AG04450 (cell line): ENCODE measurements around the gene PPT1. TPM values are rescaled to one million over a fixed set of nuclear protein-coding genes. Genes with fewer than 3 reads are reported as not detected.

Experiments
- CTCF ChIA-PET: fragments of 300-600, 350-600 bp; formaldehyde crosslinking; extraction: SDS; loops from one replicate; lab custom pipeline; 2022; ENCODE audit warnings: antibody characterized with exemption, inconsistent platforms; lab: Charles Lee
- POLR2A ChIA-PET: fragments of 350-600 bp; formaldehyde crosslinking; extraction: SDS; loops from one replicate; lab custom pipeline; 2021; ENCODE audit warnings: antibody characterized with exemption, inconsistent platforms; lab: Yijun Ruan, JAX
- DNase-seq: peaks from one replicate; pipeline ENCODE4 v3.0.0-alpha.2; 2011; ENCODE audit warnings: low read depth, low spot score
- H3K27ac ChIP-seq: one replicate; pipeline ENCODE4 v1.5.1; 2012; ENCODE audit warnings: low read depth, low read length, control low read depth
- H3K27me3 ChIP-seq: one replicate; pipeline ENCODE4 v1.6.0; 2012; ENCODE audit warnings: low read length; ENCODE audit not compliant: control insufficient read depth, insufficient read depth
- H3K4me3 ChIP-seq: 2 replicates; pipeline ENCODE4 v1.5.1; 2011; ENCODE audit warnings: mild to moderate bottlenecking, low read depth, low read length, control low read depth
- H3K9me3 ChIP-seq: 2 replicates; pipeline ENCODE4 v1.5.1; 2012; ENCODE audit warnings: low read length; ENCODE audit not compliant: control insufficient read depth, insufficient read depth
- CTCF ChIP-seq: IDR thresholded peaks from 2 replicates; pipeline ENCODE4 v1.5.1; 2011; ENCODE audit warnings: low read depth, low read length, control low read depth, inconsistent platforms
- polyA plus RNA-seq: library from polyadenylated mRNA; depleted of rRNA; stranded (reverse); fragments of >200 nt; gene quantifications from 2 replicates; pipeline ENCODE4 v1.2.3, GENCODE V29; 2011

The PPT1 gene
- polyA plus RNA-seq, 1 experiment = 44.2 TPM

GRCh38 chr1:40036574-40036973 lies 60.5 kb downstream of the PPT1 start:
- Histone ChIP-seq H3K9me3 (peaks cover 3% of the 10 kb centered on the region; the same call in 1 of the 2 replicates), H3K27ac (no peak overlapping the region), H3K4me3 (no peak overlapping the region), H3K27me3 (no peaks in the 10 kb centered on the region)
- DNase-seq = no peak
- TF ChIP-seq CTCF = no peak
- ChIA-PET CTCF (no interaction called here), POLR2A (no interaction called here)

- no peak overlapping the region for H3K27ac ChIP-seq
- ChIA-PET POLR2A (no interaction called here), CTCF (interaction anchor here (1.2 to 5.8 kb wide), 2 partner anchors 62 to 115 kb away, joined by 5 to 55 read pairs; no protein-coding TSS in a partner anchor)
- H3K27me3 ChIP-seq = no peaks in the 10 kb centered on the region
- no peak for TF ChIP-seq CTCF
- no peaks in the 10 kb centered on the region for H3K9me3 ChIP-seq
- H3K4me3 ChIP-seq = no peak overlapping the region
- DNase-seq = no peak
Observed at GRCh38 chr1:40034869-40035268, 62.2 kb downstream of the PPT1 start.

- TF ChIP-seq CTCF = peak; percentile 70
- H3K27ac ChIP-seq = no peak overlapping the region
- ChIA-PET POLR2A (interaction anchor here (0.6 kb wide), 1 partner anchor 183 kb away, joined by 3 read pairs; no protein-coding TSS in a partner anchor), CTCF (interaction anchor here (0.5 to 5.8 kb wide), 47 partner anchors 9 to 234 kb away, joined by 3 to 63 read pairs (median 5); partner anchors contain the start of gene MFSD2A)
- H3K9me3 ChIP-seq = no peaks in the 10 kb centered on the region
- H3K27me3 ChIP-seq = no peaks in the 10 kb centered on the region
- DNase-seq = no peak
- H3K4me3 ChIP-seq = no peak overlapping the region
Observed at GRCh38 chr1:40032240-40032891, 64.7 kb downstream of the PPT1 start.

GRCh38 chr1:40030528-40031135 lies 66.4 kb downstream of the PPT1 start:
- no peak for TF ChIP-seq CTCF
- Histone ChIP-seq H3K27me3 (no peaks in the 10 kb centered on the region), H3K9me3 (peaks cover 6% of the 10 kb centered on the region), H3K27ac (no peak overlapping the region), H3K4me3 (no peak overlapping the region)
- CTCF ChIA-PET = interaction anchor here (0.6 to 5.8 kb wide), 5 partner anchors 9 to 1728 kb away, joined by 3 to 55 read pairs (median 4); partner anchors contain the start of gene CAP1
- POLR2A ChIA-PET = interaction anchor here (0.6 to 1.1 kb wide), 2 partner anchors 11 to 219 kb away, joined by 3 to 4 read pairs; no protein-coding TSS in a partner anchor
- no peak for DNase-seq

- Histone ChIP-seq H3K27me3 (no peaks in the 10 kb centered on the region), H3K4me3 (no peak overlapping the region), H3K27ac (no peak overlapping the region), H3K9me3 (peaks cover 6% of the 10 kb centered on the region)
- no peak for DNase-seq
- POLR2A ChIA-PET = interaction anchor here (1.1 kb wide), 1 partner anchor 10 kb away, joined by 3 read pairs; no protein-coding TSS in a partner anchor
- CTCF ChIA-PET = interaction anchor here (0.7 to 5.8 kb wide), 3 partner anchors 10 to 110 kb away, joined by 3 to 55 read pairs (median 7); partner anchors contain the start of gene CAP1
- TF ChIP-seq CTCF = no peak
Observed at GRCh38 chr1:40029608-40030007, 67.4 kb downstream of the PPT1 start.
